Measurements from ENCODE around the gene DIP2A. TPM values are rescaled to one million over a fixed set of nuclear protein-coding genes. Genes with fewer than 3 reads are reported as not detected.

The DIP2A gene, protein sequence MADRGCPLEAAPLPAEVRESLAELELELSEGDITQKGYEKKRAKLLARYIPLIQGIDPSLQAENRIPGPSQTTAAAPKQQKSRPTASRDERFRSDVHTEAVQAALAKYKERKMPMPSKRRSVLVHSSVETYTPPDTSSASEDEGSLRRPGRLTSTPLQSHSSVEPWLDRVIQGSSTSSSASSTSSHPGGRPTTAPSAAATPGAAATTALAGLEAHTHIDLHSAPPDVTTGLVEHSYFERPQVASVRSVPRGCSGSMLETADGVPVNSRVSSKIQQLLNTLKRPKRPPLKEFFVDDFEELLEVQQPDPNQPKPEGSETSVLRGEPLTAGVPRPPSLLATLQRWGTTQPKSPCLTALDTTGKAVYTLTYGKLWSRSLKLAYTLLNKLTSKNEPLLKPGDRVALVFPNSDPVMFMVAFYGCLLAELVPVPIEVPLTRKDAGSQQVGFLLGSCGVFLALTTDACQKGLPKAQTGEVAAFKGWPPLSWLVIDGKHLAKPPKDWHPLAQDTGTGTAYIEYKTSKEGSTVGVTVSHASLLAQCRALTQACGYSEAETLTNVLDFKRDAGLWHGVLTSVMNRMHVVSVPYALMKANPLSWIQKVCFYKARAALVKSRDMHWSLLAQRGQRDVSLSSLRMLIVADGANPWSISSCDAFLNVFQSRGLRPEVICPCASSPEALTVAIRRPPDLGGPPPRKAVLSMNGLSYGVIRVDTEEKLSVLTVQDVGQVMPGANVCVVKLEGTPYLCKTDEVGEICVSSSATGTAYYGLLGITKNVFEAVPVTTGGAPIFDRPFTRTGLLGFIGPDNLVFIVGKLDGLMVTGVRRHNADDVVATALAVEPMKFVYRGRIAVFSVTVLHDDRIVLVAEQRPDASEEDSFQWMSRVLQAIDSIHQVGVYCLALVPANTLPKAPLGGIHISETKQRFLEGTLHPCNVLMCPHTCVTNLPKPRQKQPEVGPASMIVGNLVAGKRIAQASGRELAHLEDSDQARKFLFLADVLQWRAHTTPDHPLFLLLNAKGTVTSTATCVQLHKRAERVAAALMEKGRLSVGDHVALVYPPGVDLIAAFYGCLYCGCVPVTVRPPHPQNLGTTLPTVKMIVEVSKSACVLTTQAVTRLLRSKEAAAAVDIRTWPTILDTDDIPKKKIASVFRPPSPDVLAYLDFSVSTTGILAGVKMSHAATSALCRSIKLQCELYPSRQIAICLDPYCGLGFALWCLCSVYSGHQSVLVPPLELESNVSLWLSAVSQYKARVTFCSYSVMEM (N-terminal part only)
- total RNA-seq (10 to 100 TPM; 36.0 to 40.6 (median 37.4) TPM), polyA plus RNA-seq (28.6 TPM)
- long read RNA-seq, donor 1, transcript DIP2A-203 (21 exons, 2,760 nt), result major isoform, 6 of 54 reads
- long read RNA-seq, donor 1, partial matches to known transcripts, result 36 of 54 reads
- long read RNA-seq, donor 1, other reads (novel, unspliced or antisense), result 10 of 54 reads
- long read RNA-seq, donor 2, partial matches to known transcripts, result 17 of 28 reads
- long read RNA-seq, donor 2, other reads (novel, unspliced or antisense), result 9 of 28 reads
- long read RNA-seq, donor 3, full-length matches to known transcripts, result 16 of 122 reads
- long read RNA-seq, donor 3, partial matches to known transcripts, result 61 of 122 reads
- long read RNA-seq, donor 3, other reads (novel, unspliced or antisense), result 45 of 122 reads
- long read RNA-seq, donor 4, full-length matches to known transcripts, result 6 of 34 reads
- long read RNA-seq, donor 4, partial matches to known transcripts, result 16 of 34 reads
- long read RNA-seq, donor 4, other reads (novel, unspliced or antisense), result 12 of 34 reads

DNA sequence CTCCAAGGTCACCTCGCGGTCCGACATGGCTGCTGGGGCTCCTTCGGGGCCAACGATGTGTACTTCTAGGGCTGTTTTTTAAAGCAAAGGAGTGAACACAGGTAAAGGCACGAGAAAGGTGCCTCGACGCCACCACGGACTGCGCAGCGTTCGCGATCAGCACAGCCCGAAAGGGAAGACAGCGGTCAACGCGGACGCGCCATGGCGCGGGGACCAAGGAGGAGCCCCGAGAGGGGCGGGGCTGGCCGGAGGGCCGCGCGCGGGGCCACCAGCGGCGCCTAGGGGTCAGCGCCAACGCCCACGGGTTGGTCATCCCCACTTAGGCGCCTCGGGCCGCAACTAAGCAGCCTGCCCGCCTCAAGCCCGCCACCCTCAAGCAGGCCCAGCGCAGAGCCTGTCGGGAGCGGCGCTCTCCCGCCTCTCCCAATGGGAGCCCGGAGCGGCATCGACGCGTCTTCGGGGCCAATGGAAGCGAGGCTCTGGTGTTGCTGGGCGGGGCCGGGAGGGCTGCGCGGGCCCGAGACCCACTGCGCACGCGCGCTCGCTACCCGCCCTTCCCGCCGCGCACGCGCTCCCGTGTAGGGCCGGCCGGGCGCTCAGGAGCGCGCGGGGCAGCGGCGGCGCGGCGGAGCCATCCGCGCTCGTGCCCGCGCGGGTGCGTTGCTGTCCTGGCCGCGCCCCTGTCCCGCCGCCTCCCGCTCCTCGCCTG is at the start of gene DIP2A:
DIP2A (plus strand) TSS at position 577 of the 709 bp plus-strand sequence. CDS start 241 bp downstream, outside the sequence.
- peak within 1 kb of the TSS; percentile 93 for H3K27ac ChIP-seq (ENCODE audit: low read length)
- peak within 1 kb of the TSS; percentile 88 for H3K4me3 ChIP-seq (ENCODE audit: low read length)
- peak; percentile 96 to 97 for ATAC-seq
- H3K9me3 ChIP-seq (ENCODE audit: control insufficient read depth, low read length), result no peaks in the 10 kb centered on the region
- peaks cover 20% of the 10 kb centered on the region for H3K4me1 ChIP-seq (ENCODE audit: control insufficient read depth, insufficient read depth, low read length)
- DNase-seq, result peak; percentile 96 to 99 (median 98)
- under 1% methylated on average over 91 of the region's 91 CpGs for WGBS
- intact Hi-C loops (cut with DNase I), result no loop called here
- no peaks in the 10 kb centered on the region for H3K27me3 ChIP-seq (ENCODE audit: control insufficient read depth, insufficient read depth)

DNA sequence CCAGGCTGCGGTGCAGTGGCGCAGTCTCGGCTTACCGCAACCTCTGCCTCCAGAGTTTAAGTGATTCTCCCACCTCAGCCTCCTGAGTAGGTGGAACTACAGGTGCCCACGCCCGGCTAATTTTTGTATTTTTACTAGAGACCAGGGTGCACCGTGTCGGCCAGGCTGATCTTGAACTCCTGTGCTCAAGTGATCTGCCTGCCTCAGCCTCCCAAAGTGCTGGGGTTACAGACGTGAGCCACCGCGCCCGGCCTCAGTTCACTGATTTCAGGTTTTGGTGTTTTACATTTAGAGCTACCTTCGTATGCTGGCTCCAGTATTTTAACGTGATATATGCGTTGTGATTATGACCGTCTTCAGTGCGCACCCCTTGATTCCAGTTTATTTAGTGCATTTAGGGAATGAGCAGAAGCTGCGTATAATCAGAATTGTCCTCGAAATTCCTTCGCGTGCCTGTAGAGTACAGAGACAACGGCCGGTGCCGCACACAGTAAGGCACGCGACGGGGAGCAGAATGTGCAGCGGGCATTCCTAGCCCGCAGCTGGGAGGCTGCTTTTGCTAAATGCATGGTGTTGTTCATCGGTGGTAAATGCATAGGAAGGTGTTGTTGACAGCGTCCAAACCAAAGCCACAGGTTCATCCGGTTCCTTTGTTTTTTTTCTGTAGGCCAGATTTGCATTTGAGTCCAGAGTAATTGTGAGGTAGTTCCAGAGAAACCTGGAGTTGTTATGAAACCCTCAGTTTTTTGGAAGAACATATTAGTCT is 48.9 kb upstream of the DIP2A start:
- WGBS, result 93% methylated on average over 32 of the region's 32 CpGs
- H3K27ac ChIP-seq (ENCODE audit: low read length), result no peak overlapping the region
- H3K27me3 ChIP-seq (ENCODE audit: control insufficient read depth, insufficient read depth), result no peaks in the 10 kb centered on the region
- ATAC-seq, result no peak
- no peaks in the 10 kb centered on the region for H3K4me1 ChIP-seq (ENCODE audit: control insufficient read depth, insufficient read depth, low read length)
- intact Hi-C loops (cut with DNase I), result no loop called here
- H3K4me3 ChIP-seq (ENCODE audit: low read length), result no peak overlapping the region
- no peak for DNase-seq
- H3K9me3 ChIP-seq (ENCODE audit: control insufficient read depth, low read length), result no peaks in the 10 kb centered on the region

DNA sequence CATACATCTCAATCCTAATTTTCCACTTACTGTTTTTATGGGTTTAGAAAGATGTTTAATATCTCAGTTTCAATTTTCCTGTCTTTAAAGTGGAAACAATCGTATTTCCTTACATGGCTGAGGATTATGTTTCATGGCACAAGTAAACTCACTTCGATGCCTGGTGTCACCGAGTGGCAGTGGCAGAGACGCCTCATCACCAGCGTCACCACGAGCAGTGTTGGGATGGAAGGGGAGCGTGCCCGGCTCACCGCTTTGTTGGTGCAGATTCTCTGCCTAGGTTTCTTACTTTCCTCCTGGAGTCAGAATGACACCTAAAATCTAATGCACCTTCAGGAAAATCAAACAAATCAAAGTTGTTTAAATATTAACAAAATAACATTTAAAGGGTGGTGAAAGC is 48.2 kb upstream of the DIP2A start:
- WGBS, result 94% methylated on average over 9 of the region's 9 CpGs
- no peak for DNase-seq

DNA sequence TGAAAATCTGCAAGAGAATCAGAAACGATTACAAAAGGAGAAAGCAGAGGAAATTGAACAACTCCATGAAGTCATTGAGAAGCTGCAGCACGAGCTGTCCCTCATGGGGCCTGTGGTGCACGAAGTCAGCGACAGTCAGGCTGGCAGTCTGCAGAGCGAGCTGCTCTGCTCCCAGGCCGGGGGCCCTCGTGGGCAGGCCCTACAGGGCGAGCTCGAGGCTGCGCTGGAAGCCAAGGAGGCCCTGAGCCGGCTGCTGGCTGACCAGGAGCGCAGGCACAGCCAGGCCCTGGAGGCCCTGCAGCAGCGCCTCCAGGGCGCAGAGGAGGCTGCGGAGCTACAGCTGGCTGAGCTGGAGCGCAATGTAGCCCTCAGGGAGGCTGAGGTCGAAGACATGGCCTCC is 47.5 kb upstream of the DIP2A start:
- WGBS, result 95% methylated on average over 17 of the region's 17 CpGs
- H3K27me3 ChIP-seq (ENCODE audit: control insufficient read depth, insufficient read depth), result no peaks in the 10 kb centered on the region

More for the DNA sequence above, 48.2 kb upstream of the DIP2A start:
- intact Hi-C loops (cut with DNase I), result no loop called here
- Histone ChIP-seq H3K27me3 (ENCODE audit: control insufficient read depth, insufficient read depth) (no peaks in the 10 kb centered on the region), H3K4me3 (ENCODE audit: low read length) (no peak overlapping the region), H3K27ac (ENCODE audit: low read length) (no peak overlapping the region), H3K4me1 (ENCODE audit: control insufficient read depth, insufficient read depth, low read length) (no peaks in the 10 kb centered on the region), H3K9me3 (ENCODE audit: control insufficient read depth, low read length) (no peaks in the 10 kb centered on the region)
- no peak for ATAC-seq

DNA sequence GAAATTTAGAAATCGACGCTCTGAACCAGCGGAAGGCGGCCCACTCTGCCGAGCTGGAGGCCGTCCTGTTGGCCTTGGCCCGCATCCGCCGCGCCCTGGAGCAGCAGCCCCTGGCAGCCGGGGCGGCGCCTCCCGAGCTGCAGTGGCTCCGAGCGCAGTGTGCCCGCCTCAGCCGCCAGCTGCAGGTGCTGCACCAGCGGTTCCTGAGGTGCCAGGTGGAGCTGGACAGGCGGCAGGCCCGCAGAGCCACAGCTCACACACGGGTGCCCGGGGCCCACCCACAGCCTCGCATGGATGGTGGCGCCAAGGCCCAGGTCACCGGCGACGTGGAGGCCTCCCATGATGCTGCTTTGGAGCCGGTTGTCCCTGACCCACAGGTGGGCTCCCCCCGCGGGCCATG is 47.0 kb upstream of the DIP2A start:
- 92% methylated on average over 31 of the region's 31 CpGs for WGBS

More for the DNA sequence above, 47.5 kb upstream of the DIP2A start:
- H3K9me3 ChIP-seq (ENCODE audit: control insufficient read depth, low read length), result no peaks in the 10 kb centered on the region
- no peaks in the 10 kb centered on the region for H3K4me1 ChIP-seq (ENCODE audit: control insufficient read depth, insufficient read depth, low read length)
- intact Hi-C loops (cut with DNase I), result no loop called here
- no peak overlapping the region for H3K27ac ChIP-seq (ENCODE audit: low read length)
- H3K4me3 ChIP-seq (ENCODE audit: low read length), result no peak overlapping the region
- ATAC-seq (no peak), DNase-seq (no peak)

DNA sequence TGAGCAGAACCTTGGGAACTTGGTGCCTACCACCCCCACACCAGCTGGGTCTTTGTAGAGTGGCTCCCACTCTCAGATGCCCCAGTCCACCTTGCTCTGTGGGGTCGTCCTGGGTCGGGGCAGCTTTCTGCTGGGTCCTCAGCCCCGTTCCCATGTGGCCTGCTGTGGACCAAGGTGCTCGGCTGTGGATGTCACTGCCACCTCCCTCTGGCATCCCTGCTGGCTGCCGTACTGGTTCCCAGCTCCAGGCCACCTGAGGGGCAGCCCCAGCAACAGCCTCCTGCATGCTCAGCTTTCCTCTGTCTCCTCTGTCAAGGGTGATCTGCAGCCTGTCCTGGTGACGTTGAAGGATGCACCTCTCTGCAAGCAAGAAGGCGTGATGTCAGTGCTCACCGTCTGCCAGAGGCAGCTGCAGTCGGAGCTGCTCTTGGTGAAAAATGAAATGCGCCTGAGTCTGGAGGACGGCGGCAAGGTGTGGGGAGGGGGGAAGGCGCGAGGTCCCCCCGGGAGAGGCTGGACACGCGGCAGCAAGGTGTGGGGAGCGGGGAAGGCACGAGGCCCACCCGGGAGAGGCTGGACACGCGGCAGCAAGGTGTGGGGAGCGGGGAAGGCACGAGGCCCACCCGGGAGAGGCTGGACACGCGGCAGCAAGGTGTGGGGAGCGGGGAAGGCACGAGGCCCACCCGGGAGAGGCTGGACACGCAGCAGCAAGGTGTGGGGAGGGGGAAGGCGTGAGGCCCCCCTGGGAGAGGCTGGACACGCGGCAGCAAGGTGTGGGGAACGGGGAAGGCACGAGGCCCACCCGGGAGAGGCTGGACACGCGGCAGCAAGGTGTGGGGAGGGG is 45.9 kb upstream of the DIP2A start:
- intact Hi-C loops (cut with DNase I), result no loop called here
- no peak for DNase-seq
- 85% methylated on average over 34 of the region's 39 CpGs for WGBS

More for the DNA sequence above, 47.0 kb upstream of the DIP2A start:
- no peak for ATAC-seq
- Histone ChIP-seq H3K9me3 (ENCODE audit: control insufficient read depth, low read length) (no peaks in the 10 kb centered on the region), H3K27me3 (ENCODE audit: control insufficient read depth, insufficient read depth) (no peaks in the 10 kb centered on the region), H3K4me1 (ENCODE audit: control insufficient read depth, insufficient read depth, low read length) (no peaks in the 10 kb centered on the region), H3K4me3 (ENCODE audit: low read length) (no peak overlapping the region), H3K27ac (ENCODE audit: low read length) (no peak overlapping the region)
- no peak for DNase-seq
- intact Hi-C loops (cut with DNase I), result no loop called here

DNA sequence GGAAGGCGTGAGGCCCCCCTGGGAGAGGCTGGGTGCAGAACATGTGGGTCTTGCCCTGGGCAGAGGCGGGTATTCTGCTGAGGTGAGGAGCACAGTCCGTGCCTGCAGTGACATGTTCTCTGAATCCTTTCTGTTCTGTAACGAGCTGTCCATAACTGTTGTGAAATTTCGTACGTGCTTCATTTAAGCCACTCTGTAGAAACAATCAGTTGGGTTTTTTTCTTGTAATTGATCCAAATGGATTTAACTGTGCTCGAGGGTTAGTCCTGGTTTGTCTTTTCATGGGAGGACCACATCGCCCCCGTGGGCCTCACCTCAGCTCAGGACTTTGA is 45.4 kb upstream of the DIP2A start:
- H3K27ac ChIP-seq (ENCODE audit: low read length), result no peak overlapping the region
- WGBS, result 90% methylated on average over 9 of the region's 9 CpGs
- intact Hi-C loops (cut with DNase I), result no loop called here
- no peak for ATAC-seq
- H3K9me3 ChIP-seq (ENCODE audit: control insufficient read depth, low read length), result no peaks in the 10 kb centered on the region
- no peak for DNase-seq
- H3K4me3 ChIP-seq (ENCODE audit: low read length), result no peak overlapping the region
- no peaks in the 10 kb centered on the region for H3K27me3 ChIP-seq (ENCODE audit: control insufficient read depth, insufficient read depth)
- no peaks in the 10 kb centered on the region for H3K4me1 ChIP-seq (ENCODE audit: control insufficient read depth, insufficient read depth, low read length)

More for the DNA sequence above, 45.9 kb upstream of the DIP2A start:
- H3K4me1 ChIP-seq (ENCODE audit: control insufficient read depth, insufficient read depth, low read length), result no peaks in the 10 kb centered on the region
- no peak overlapping the region for H3K4me3 ChIP-seq (ENCODE audit: low read length)
- no peak overlapping the region for H3K27ac ChIP-seq (ENCODE audit: low read length)
- no peak for ATAC-seq
- H3K9me3 ChIP-seq (ENCODE audit: control insufficient read depth, low read length), result no peaks in the 10 kb centered on the region
- no peaks in the 10 kb centered on the region for H3K27me3 ChIP-seq (ENCODE audit: control insufficient read depth, insufficient read depth)

DNA sequence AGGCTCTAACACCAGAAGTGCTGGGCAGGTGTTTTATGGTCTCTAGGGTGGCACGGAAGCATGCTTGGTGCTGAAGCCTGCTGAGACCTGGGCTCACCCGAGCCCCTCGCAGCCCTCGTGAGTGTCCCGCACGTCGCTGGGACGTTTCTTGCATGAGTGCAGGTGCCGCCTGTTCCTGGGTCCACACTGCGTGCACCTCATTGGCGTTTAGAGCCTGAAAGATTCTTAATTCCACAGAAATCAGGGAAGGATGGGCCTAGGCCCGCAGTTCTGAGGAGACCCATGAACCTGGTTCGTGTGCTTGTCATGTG is 43.8 kb upstream of the DIP2A start:
- intact Hi-C loops (cut with DNase I), result no loop called here
- H3K27ac ChIP-seq (ENCODE audit: low read length), result no peak overlapping the region
- no peaks in the 10 kb centered on the region for H3K27me3 ChIP-seq (ENCODE audit: control insufficient read depth, insufficient read depth)
- no peak for DNase-seq
- no peaks in the 10 kb centered on the region for H3K9me3 ChIP-seq (ENCODE audit: control insufficient read depth, low read length)
- H3K4me1 ChIP-seq (ENCODE audit: control insufficient read depth, insufficient read depth, low read length), result no peaks in the 10 kb centered on the region
- ATAC-seq, result no peak
- 96% methylated on average over 13 of the region's 13 CpGs for WGBS
- H3K4me3 ChIP-seq (ENCODE audit: low read length), result no peak overlapping the region

DNA sequence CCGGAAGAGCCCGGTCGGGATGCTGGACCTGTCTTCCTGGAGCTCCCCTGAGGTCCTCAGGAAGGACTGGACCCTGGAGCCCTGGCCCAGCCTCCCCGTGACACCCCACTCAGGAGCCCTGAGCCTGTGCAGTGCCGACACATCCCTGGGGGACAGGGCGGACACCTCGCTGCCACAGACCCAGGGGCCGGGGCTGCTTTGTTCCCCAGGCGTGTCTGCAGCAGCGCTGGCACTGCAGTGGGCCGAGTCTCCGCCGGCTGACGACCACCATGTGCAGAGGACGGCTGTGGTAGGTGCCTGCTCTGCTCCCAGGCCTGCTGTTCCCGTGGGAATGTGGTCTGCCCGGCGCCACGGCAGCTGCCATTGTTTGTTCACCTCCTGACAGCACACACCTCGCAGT is 42.1 kb upstream of the DIP2A start:
- ATAC-seq (no peak), DNase-seq (no peak)
- H3K4me3 ChIP-seq (ENCODE audit: low read length), result no peak overlapping the region

More for the DNA sequence above, 42.1 kb upstream of the DIP2A start:
- intact Hi-C loops (cut with DNase I), result no loop called here
- H3K9me3 ChIP-seq (ENCODE audit: control insufficient read depth, low read length), result no peaks in the 10 kb centered on the region
- H3K27me3 ChIP-seq (ENCODE audit: control insufficient read depth, insufficient read depth), result no peaks in the 10 kb centered on the region
- H3K27ac ChIP-seq (ENCODE audit: low read length), result no peak overlapping the region
- H3K4me1 ChIP-seq (ENCODE audit: control insufficient read depth, insufficient read depth, low read length), result no peaks in the 10 kb centered on the region
- WGBS, result 92% methylated on average over 20 of the region's 20 CpGs
